Dermis blood vessel endothelial cell (primary cell): ENCODE data around the gene MPP2. TPM values are rescaled to one million over a fixed set of nuclear protein-coding genes. Genes with fewer than 3 reads are reported as not detected.
A peak's percentile ranks its signal among the peaks of the same experiment; 100 is the strongest.
"Not testable (repeated sequence)": the region's sequence is repeated elsewhere in the genome, so short reads cannot be mapped to it uniquely, and the experiment has no call there.

Source experiments
- DNase-seq: peaks from one replicate; pipeline ENCODE4 v3.0.0; 2010
- total RNA-seq: library from RNA; depleted of rRNA; stranded (reverse); fragments of >200 nt; gene quantifications from 2 replicates; pipeline ENCODE4 v1.2.3, GENCODE V29; 2014

The MPP2 gene
- total RNA-seq, 1 donor from 2014 or later: 0.34 TPM

DNA sequence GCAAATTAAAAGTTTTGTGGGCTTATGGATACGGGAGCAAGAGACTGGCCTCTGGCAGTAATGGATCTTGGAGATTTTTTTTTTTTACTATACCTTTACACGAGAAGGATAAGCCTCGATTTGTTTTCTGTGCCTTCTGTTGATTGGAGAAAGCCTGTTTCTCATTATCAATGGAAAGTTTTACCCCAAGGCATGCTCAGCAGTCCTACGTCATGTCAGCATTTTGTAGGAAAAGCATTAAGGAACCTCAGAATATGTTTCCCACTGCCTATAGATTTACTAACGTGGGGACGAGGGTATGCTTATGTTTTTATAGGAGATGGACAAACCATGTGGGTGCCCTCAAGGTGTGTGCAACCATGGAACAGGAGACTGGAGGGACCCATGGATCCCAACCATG, 33.5 kb downstream of the MPP2 start:
- no peak for DNase-seq

DNA sequence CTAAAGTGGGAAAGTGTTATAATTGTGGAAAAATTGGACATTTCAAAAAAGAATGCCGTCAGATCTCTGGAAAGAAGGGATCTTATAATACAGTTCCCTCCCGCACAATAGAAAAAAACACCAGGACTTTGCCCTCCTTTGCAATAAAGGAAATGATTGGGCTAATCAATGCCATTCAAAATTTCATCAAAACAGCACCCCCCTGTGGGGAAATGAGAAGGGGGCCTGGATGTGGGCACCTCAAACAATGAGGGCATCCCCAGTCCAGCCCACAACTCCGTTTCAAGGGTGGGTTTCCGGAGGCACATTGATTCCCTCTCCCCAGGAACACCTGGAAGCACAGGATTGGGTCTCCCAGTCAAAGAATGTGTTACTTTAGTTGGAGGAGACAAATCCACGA, 34.2 kb downstream of the MPP2 start:
- DNase-seq: no peak

DNA sequence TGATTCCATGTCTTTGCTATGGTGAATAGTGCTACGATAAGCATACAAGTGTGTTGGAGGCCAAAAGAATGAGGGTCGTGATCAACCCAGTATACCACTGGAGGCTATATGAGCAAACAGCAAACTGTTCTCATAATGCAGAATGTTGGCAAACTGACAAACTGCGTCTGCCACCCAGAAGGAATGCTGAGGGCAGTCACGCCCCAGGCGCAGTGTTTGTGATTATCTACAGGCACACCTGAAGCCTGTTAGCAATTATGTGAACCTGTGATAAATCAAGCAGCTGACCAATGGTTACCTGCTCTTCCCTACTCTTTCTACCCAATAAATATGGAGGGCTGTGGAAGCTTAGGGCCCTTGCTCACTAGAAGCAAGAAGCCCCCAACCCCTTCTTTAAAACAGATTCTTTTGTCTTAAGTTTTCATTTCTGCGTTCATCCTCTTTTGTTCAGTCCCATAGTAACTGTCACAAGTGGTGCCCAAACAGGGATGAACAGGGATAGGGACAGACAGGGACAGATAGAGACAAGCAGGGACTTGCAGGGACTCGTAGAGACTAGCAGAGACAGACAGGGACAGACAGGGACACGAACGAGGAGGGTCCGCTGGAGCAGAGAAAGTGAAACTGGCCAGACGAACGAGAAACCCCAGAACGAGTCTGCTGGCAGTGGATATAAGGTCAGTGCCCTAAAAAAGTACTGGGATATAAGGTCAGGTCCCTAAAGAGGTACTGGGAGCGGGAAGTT, 35.2 kb downstream of the MPP2 start:
- DNase-seq: no peak

DNA sequence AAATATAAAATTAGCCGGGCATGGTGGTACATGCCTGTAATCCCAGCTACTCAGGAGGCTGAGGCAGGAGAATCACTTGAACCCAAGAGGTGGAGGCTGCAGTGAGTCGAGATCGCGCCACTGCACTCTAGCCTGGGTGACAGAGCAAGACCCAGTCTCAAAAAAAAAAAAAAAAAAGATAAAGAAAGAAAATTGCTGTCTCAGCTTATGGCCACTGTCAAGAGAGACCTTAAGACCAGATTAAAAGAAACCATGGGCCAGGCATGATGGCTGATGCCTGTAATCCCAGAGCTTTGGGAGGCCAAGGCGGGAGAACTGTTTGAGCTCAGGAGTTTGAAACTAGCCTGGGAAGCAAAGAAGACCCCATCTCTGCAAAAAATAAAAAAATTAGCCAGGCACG, 38.3 kb downstream of the MPP2 start:
- DNase-seq: not testable (repeated sequence)

DNA sequence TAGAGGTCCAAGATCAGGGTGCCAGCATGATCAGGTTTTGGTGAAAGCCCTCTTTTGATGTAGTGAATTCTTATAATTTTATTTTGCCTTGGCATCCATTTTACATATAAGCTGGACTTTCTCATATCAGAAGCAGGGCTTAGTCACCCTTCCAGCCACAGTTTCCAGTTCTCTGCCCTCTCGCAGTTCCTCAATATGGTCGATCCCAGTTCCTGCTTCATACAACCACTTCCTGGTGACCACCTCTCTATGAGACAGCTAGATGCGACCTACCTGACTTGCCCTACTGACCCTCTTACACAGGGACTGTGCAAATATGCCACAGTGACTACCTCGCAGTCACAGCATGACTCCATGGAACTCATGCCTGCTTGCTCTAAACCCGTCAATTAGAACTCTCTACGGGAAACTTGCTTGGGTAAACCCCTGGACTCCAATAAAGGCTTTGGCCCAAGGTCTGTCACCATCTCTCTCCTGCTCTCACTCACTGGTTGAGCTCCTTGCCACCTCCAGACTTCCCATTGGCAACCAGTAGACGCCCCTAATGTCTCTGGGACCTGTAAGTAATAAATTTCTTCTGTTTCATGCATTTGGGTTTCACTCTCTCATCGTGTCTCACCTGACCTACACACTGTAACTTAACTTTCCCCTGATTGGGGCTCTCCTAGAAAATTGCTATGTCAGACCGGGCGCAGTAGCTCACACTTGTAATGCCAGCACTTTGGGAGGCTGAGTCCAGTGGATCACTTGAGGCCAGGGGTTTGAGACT, 38.9 kb downstream of the MPP2 start:
- no peak for DNase-seq

DNA sequence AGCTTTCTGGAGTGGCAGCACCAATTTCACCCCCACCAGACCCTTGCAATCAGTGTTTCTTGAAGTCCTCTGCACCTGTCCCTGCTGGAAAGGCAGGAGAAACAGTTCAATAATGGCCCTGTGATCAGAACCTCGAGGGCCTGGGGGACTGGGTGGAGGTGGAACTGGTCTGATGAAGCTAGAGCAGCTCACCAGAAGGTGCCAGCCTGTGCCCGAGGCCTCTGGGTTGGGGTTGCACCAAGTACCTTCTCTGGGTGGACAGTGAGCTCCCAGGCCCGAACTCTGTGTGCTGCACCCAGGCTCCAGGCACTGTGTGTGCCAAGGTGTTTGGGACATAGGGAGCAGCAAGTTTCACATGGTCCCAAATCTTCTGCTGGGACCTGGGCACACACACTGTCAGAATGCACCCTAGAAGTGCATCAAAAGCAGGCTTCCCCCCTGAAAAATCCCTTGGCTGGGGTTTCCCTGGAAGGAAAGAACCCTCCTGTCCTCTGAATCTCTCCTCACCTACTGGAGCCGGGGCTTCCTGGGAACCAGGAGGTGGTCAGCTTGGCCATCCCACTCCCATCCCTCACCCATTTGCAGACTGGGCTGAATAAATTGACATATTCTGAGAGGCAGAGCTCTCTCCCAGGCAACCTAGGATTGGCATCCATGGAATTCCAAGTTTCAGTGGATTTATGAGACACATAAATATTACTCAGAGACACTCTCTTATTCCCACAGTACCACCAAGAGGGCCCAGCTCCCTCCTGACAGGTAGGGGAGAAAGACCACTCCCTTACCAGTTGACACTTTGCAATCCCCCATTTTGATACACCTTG, 43.0 kb downstream of the MPP2 start:
- no peak for DNase-seq

DNA sequence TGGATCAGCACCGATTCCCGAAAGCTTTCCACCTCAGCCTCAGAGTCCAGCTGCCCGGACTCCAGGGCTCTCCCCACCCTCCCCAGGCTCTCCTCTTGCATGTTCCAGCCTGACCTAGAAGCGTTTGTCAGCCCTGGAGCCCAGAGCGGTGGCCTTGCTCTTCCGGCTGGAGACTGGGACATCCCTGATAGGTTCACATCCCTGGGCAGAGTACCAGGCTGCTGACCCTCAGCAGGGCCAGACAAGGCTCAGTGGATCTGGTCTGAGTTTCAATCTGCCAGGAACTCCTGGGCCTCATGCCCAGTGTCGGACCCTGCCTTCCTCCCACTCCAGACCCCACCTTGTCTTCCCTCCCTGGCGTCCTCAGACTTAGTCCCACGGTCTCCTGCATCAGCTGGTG, 45.4 kb downstream of the MPP2 start:
- DNase-seq: no peak

DNA sequence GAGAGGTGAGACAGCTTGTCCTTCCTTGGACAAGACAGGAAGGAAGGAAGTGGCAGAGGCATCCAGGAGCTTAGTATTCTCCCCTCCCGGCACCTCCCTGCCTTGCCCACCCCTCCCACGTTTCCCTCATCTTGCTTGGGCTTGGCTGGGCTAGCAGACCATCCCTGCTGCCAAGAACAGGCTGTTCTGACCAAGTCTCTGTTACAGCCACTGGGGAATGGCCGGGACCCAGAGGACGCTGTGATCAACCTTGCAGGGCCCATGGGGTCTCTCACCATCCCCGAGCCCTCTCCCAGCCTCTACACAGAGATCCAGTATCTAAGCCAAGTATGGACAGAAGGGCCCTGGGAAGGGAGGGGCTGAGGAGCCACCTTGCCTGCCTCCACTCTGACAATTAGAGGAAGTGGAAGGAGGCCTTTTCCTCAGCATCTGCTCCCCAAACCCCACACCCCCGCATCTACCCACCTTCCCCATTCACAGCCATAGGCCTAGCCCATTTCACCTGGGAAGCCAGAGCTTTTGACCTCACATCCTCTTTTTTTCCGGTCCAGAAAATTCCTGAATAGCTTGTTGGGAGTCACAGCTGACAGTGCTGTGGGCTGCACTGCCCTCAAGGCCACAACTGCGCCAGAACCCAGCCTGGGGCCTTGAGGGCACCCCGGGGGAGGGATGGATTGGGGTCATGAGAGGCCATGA, 46.3 kb downstream of the MPP2 start:
- peak; percentile 36 for DNase-seq

DNA sequence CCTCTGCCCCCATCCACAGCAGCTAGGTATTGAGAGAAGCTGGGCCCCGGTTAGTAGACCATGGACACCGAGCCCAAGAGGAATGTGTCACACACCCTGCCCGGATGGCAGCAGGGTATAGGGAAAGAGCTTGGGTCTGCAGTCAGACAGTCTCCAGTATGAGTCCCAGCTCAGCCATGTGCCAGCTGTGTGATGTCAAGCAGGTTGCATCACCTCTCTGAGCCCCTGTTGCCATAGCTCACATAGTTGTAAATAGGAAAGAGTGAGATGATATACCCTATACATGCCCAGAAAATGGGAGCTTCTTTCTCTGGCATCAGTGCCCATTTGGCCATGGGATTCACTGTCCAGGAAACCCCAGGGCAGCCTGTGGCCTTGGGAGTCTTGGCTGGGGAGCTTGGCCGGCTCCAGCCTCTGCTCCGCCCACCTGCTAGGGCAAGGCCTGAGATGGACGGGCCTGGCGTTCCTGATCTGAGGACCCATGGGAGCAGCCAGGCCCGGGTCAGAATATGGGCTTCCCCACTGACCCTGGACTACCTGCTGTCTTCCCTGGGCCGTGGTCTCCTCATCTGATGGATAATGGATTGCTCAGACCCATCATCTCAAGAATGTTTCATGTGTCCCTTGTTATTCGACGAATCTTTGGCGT, 47.1 kb downstream of the MPP2 start:
- no peak for DNase-seq

DNA sequence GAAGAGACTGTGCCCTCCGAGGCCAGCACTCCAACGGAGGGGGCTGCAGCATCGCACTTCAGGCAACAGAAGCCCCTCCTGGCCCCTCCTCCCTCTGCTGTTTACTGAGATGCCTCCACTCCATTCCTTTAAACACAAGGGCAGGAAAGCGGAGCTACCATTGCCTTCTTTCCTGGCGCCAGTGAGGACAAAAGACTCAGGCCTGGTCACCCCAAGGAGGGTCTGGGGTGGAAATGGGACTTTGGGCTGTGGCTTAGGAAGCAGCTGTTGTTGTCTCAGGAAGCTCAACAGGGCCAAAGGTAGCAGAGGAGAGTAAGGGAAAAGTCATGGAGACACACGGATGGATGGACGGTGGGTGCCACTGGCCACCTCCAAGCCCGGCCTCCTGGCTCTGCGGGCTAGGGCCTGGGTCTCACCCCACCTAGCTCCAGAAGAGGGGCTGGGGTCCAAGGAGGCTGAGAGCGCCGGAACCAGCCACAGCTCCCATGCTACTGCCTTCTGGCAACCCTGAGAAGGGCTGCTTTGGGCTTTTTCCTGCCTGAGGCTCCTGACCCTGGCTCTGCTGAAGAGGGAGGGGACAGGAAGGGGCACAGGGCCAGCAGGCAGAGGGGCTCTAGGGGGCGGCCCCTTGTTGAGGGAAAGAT, 49.3 kb downstream of the MPP2 start:
- peak; percentile 32 for DNase-seq

DNA sequence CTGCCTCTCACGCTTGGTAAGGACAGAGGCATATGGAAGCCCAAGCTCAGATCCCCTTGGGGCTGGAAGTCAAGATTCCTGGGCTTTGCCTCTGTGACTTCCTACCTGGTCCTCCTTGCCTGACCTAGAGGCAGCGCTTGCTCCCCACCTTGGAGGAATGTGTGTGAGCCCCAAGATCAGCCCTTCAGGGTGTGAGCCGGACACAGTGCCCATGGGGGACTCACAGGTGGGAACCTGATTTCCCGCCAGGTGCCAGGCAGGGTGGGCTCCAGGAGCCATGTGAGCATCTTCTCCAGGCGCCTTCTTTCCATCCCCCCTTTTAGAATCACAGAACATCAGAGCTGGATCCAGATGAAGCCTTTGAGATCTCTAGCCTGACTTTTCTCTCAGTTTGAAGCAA, 50.2 kb downstream of the MPP2 start:
- DNase-seq: no peak

DNA sequence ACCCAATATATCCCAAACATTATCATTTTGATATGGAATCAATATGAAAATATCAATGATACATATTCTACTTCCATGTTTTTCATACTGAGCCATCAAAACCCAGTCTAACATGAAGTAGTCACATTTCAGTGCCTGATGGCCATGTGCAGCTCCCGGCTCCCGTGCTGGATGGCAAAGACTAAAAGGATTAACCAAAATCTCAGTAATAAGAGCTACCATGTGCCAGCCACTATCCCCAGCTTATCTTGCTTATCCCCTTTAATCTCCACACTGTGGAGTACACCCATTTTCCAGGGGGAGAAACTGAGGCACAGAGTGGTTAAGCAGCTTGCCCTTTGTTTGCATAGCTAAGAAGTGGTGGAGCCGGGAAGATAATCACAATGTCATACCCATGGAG, 51.2 kb downstream of the MPP2 start:
- DNase-seq: no peak

DNA sequence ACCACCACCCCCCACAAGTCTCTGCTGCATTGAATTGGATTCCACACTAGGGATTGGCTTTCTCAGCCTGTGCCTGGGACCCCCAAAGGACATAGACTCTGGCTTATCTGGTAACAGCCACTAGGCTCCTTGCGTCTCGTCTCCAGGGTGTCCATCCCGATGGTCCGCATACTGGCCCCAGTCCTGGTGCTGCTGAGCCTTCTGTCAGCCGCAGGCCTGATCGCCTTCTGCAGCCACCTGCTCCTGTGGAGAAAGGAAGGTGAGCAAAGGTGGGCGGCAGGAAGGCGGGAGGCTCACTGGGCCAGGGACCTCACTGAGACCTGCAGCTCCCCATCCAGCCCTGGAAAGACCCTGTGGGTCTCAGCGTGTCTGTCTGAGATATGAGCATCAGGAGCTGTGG, 52.3 kb downstream of the MPP2 start:
- DNase-seq: no peak

DNA sequence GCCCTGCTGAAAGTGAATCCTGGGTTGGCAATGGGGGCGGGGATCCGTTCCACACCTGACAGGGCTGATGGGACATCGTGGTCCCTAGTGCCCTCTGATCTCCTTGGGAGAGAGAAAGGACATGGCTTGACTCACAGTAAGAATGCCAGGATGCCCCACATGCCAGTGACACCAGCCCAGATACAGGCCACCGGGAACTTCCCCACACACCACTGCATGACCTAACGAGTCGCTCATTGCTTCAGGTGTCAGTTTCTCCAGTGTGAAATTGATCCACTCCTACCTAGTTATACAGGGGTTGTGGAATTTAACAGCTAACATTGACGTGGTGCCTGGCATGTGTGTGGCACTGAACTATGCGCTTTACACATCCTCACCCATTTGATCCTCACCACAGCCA, 52.8 kb downstream of the MPP2 start:
- no peak for DNase-seq

DNA sequence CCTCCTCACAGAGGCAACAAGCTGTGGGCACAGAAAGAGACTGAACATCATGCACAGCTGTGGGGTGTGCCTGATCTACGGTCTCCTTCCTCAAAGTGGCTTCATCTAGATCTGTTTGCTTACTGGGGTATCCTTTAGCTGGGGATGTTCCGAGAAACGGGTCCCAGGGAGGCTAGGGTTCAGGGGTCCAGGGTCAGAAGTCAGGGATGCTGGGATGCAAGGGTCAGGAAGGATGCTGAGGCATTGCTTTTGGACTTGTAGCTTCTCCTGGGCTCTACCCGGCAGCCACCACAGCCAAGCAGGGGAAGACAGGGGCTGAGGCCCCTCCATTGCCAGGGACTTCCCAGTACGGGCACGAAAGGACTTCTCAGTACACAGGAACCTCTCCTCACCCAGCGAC, 53.8 kb downstream of the MPP2 start:
- no peak for DNase-seq

DNA sequence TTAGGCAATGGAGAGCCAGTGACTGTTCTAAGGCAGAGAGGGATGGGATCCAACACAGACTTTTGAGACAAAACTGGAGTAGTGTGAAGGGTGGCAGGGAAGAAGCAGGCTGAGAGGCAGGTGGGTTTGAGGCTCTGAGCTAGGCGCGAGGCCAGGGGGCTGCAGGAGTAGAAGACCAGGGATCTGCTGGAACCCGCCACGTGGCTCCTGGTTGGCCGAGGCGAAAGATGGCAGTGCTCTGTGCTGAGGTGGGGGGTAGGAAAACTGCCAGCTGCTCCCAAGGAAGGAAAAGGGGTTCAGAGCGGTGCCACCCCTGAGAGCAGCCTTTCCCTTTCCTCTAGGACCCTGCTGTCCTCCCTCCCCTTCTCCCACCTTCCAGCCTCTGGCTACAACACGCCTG, 54.8 kb downstream of the MPP2 start:
- DNase-seq: no peak

DNA sequence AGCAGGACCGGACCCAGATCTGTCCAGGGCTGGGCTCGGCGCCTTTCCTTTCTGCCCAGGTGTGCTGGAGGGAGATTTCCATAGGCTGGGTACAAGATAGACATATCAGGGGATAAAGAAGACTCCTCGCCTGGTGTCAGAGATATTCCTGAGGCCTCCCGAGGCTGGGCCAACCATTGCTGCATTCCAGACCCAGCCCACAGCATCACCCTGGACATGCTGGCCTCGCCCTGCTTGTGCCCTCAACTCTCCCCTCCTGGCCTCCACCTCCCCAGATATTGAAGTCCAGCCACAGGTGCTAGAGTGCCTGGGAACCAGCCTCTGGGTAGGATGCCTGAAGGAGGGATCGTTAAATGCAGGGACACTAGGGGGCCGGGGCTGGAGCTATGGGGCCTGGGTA, 58.2 kb downstream of the MPP2 start:
- no peak for DNase-seq

DNA sequence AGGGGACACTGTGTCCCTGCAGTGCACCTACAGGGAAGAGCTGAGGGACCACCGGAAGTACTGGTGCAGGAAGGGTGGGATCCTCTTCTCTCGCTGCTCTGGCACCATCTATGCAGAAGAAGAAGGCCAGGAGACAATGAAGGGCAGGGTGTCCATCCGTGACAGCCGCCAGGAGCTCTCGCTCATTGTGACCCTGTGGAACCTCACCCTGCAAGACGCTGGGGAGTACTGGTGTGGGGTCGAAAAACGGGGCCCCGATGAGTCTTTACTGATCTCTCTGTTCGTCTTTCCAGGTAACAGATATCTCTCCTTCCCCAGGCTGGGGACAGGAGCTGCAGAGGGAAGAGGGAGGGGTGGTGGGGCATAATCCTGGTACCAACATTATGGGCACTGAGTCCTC, 58.7 kb downstream of the MPP2 start:
- no peak for DNase-seq

DNA sequence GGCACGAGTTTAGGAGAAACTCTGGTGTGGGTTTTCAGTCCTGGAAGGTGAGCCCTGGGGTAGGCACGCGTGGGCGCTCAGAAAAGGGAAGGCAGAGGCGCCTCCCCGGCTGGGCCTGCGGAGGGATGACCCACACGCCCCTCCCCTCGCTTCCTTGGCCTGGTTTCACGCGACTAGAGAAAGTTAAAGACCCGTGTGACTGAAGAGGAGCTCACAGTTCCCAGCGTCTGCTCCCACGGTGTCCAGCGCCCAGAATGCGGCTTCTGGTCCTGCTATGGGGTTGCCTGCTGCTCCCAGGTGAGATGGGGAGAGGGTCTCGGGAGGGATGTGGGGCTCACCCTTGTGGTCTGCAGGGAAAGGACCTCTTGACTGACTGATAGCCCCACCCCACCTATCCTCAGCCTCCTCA, 60.4 kb downstream of the MPP2 start, which contains the start of gene CD300LG:
Gene CD300LG, plus strand, starts transcription at position 214 of the 409 bp plus-strand sequence. Its CDS starts 41 bp downstream, at position 255.
- DNase-seq: no peak

DNA sequence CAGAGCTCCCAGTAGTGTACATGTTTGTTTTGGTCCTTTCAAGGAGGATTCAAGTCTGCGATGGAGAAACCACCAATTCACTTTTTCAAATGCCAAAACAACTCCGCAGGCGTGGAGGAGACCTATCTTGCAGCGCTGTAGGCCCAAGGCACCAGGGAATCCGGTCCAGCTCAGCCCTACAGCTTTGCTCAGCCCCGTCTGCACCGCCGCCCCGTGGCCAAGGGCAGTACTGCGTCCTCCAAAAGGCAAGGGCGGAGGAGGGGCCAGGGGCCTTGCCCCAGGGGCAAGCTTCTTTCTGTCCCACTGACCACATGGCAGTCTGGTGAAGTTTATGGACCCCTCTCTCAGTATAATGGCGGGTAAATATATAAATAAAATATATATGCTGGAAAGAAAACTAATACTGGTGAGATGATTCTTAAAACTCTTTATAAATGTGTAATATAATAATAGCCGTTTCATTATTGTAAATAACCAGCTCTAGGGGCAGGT, 61.1 kb downstream of the MPP2 start:
- DNase-seq: peak; percentile 84

DNA sequence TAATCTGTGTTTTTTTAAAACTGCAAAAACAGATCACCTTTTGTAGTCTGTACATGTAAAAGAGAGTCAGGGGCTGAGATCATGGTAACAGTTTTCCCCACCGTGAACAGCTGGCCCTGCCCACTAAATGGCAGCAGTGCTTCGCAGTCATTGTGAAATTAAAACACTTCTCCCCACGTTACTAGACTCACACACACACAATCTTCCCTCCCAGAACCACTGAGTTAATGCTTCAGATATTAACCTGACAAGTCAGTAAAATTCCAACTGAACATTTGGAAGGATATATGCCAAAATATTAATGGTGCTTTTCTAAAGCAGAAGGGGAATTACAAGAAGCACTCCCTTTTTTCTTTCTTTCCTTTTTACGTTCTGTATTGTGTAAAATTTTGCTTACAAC, 61.6 kb downstream of the MPP2 start:
- DNase-seq: no peak
